GM20431 (cell line): ENCODE measurements around the gene SLC9A3.

Source experiments
- in situ Hi-C: fragments of 300-500 bp; cut with MseI, MboI; formaldehyde crosslinking; loops from one replicate; pipeline ENCODE4 v1.15.0; 2020; ENCODE audit warnings: low sequenced_read_pairs; ENCODE audit not compliant: unreplicated experiment

The SLC9A3 gene

GRCh38 chr5:451587-452458 is 72.4 kb downstream of the SLC9A3 start:
- in situ Hi-C loops = no loop called here

- in situ Hi-C loops = no loop called here
Measured at GRCh38 chr5:449151-449550, 75.1 kb downstream of the SLC9A3 start.

- in situ Hi-C loops = no loop called here
Measured at GRCh38 chr5:448766-449090, 75.5 kb downstream of the SLC9A3 start.

GRCh38 chr5:448061-448765 is 76.0 kb downstream of the SLC9A3 start:
- in situ Hi-C loops = no loop called here

- in situ Hi-C loops = no loop called here
Measured at GRCh38 chr5:447501-447900, 76.7 kb downstream of the SLC9A3 start.

- in situ Hi-C loops = no loop called here
Measured at GRCh38 chr5:446883-447263, 77.4 kb downstream of the SLC9A3 start.

GRCh38 chr5:446066-446882 is 78.0 kb downstream of the SLC9A3 start:
- in situ Hi-C loops = no loop called here

- in situ Hi-C loops = no loop called here
Measured at GRCh38 chr5:445591-445990, 78.7 kb downstream of the SLC9A3 start.

- in situ Hi-C loops = no loop called here
Measured at GRCh38 chr5:444226-444625, 80.0 kb downstream of the SLC9A3 start.

- in situ Hi-C loops = no loop called here
Measured at GRCh38 chr5:443239-444151, 80.8 kb downstream of the SLC9A3 start.

- in situ Hi-C loops = no loop called here
Measured at GRCh38 chr5:442335-443238, 81.7 kb downstream of the SLC9A3 start, which contains the start of gene EXOC3. Gene EXOC3, plus strand, starts transcription at chr5:443176. Its CDS starts 3,030 bp downstream, at chr5:446206.

GRCh38 chr5:441996-442334 is 82.3 kb downstream of the SLC9A3 start:
- in situ Hi-C loops = no loop called here

- in situ Hi-C loops = no loop called here
Measured at GRCh38 chr5:440401-441201, 83.6 kb downstream of the SLC9A3 start.

GRCh38 chr5:439636-440035 is 84.6 kb downstream of the SLC9A3 start:
- in situ Hi-C loops = loop anchor here (10.0 kb wide), 1 partner anchor 125 kb away; no protein-coding TSS in a partner anchor

GRCh38 chr5:439181-439580 is 85.1 kb downstream of the SLC9A3 start:
- in situ Hi-C loops = loop anchor here (10.0 kb wide), 1 partner anchor 124 kb away; no protein-coding TSS in a partner anchor

- in situ Hi-C loops = loop anchor here (10.0 kb wide), 1 partner anchor 124 kb away; no protein-coding TSS in a partner anchor
Measured at GRCh38 chr5:438481-438981, 85.7 kb downstream of the SLC9A3 start.

GRCh38 chr5:437281-437771 is 86.9 kb downstream of the SLC9A3 start:
- in situ Hi-C loops = loop anchor here (10.0 kb wide), 1 partner anchor 123 kb away; no protein-coding TSS in a partner anchor
